Epithelial cell of prostate (primary cell): ENCODE results near the gene ZDHHC14.
"Not testable (repeated sequence)": the region's sequence is repeated elsewhere in the genome, so short reads cannot be mapped to it uniquely, and the experiment has no call there.

Experiments
- DNase-seq: peaks from one replicate; pipeline ENCODE4 v3.0.0-alpha.2; 2011; ENCODE audit warnings: low read depth, low spot score
- H3K27ac ChIP-seq: fragments of 450-650 bp; 2 replicates; pipeline ENCODE4 v1.5.1; 2017; ENCODE audit warnings: mild to moderate bottlenecking

Gene ZDHHC14

DNA sequence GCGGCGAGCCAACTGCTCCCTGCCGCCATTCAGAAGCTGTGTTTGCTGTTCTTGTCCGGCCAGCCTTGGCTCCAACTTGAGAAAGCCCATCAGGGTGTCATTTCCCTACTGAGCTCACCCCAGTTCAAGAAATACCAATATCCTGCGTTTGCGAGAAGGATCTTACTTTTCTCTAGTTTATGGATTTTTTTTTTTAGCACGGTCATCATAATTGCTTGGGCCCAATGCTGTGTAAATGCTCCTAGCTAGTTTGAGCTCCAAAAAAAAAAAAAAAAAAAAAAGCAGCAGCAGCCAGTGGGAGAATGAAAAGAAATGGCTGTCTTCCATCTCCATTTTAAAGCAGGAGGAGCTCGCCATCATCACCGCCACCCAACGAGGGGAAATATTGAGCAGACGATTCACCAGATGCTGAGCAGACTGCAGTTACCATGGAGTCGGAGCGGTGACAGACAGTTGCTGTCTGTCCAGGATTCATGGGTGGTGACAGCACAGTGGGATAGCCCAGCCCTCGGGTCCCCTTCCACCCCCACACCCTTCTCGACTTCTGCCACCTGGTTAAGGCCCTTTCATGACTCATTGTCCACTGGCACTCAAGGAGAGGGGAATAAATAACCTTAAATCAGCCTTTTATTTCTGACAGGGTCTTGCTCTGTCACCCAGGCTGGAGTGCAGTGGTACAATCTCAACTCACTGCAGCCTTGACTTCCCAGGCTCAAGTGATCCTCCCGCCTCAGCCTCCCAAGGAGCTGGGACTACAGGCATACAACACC lies 309.6 kb downstream of the ZDHHC14 start:
- no peak overlapping the region for H3K27ac ChIP-seq
- no peak for DNase-seq

DNA sequence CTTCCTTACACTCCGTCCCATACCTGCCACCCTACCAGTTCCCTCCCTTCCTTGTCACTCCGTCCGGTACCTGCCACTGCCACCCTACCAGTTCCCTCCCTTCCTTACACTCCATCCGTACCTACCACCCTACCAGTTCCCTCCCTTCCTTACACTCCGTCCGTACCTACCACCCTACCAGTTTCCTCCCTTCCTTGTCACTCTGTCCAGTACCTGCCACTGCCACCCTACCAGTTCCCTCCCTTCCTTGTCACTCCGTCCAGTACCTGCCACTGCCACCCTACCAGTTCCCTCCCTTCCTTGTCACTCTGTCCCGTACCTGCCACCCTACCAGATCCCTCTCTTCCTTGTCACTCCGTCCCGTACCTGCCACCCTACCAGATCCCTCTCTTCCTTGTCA lies 310.6 kb downstream of the ZDHHC14 start:
- not testable (repeated sequence) for H3K27ac ChIP-seq, DNase-seq

DNA sequence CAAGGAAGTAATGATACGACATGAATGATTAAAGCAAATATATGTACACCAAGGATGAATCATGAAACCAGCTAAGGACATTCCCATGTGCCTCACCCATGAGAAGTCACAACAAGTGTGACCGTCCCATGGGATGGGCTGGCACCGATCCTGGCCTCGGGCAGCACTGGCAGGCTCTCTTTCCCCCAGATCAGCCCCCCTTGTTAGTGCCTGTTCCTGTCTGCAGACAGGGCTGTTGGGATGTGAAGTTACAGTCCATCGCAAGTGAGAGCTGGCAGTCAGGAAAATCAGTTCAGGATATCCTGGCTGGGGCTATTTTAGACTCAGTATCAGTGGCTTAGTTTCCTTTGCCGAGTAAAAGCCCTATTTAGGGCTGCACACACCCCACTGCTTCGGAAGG lies 312.9 kb downstream of the ZDHHC14 start:
- DNase-seq, result no peak
- no peak overlapping the region for H3K27ac ChIP-seq

DNA sequence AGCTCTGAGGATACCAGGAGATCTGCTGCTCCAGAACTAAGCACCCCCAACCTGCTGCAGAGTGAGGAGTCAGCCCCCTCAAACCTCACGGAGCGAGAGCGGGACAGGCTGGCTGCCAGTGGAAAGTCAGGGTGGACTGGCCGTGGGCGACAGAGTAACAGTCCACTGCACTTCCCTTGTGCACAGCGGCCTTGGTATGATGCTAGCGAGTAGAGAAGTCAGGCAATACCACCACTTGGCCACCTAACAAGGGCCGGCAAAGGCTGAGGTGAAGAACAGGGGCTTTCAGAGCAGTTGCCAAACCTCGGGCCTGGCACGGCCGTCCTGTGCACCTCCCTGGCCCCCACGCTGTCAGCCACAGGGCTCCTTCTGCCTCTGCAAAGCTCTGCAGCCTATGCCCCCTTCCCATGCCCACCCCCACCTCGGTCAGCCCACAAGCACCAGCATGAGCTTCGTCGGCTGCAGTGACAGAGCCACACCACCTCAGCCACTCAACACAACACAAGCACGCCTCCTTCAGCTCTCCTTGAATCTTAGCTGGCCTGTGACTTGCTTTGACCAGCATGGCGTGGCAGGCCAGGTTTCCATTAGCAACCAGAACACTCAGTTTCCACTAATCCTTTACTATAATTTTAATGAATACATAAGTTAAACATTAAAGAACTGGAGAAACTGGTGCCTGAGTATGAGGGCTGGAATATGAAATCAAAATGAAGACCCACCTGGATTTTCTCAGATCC lies 314.5 kb downstream of the ZDHHC14 start:
- DNase-seq, result no peak
- no peak overlapping the region for H3K27ac ChIP-seq

DNA sequence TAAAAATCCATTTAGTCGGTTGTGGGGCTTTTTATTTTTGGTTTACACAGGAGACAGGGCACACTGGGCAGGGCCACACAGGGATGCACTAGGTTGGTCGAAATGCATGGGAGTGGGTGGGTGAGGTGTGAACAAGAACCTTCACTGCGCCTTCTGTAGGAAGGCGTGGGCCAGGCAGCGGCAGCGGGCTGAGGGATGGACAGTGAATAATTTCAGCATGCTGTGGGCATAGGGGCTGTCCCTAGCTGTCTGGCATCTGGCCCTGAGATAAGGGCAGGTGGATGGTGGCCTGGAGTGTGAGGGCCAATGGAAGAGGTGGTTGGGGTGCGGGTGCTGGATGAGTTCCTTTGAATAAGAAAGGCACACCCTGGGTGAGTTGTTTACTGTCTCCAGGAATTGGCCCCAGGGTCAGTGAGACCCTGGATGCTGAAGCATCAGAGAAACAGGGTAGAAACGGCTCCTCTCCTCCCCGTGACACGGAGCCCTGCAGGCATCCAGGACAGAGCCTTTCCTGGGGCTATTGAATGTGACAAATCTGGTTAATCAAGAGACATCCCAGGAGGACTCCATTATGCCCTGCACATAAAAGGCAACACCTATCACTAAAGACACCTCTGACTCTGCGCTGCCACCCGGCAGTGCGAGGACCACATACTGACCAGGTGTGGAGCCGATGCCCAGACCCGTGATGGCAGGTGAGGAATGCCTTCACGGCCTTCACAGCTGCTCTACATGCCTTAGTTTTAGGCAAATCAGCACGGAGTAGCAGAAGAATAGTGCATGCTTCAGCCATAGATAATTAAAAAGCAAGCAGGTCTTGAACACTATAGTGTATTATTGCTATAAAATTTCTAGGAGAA lies 319.0 kb downstream of the ZDHHC14 start:
- H3K27ac ChIP-seq, result no peak overlapping the region
- no peak for DNase-seq

DNA sequence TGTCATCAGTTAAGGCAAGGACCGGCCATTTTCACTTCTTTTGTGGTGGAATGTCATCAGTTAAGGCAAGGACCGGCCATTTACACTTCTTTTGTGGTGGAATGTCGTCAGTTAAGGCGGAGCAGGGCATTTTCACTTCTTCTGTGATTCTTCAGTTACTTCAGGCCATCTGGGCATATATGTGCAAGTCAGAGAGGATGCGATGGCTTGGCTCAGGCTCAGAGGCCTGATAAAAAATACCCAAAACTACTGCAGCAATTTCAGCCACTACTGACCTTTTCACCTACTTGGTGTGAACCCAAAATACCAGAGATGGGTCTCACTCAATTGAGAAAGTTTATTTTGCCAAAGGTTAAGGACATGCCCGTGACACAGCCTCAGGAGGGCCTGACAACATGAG lies 325.4 kb downstream of the ZDHHC14 start:
- H3K27ac ChIP-seq, DNase-seq: not testable (repeated sequence)

DNA sequence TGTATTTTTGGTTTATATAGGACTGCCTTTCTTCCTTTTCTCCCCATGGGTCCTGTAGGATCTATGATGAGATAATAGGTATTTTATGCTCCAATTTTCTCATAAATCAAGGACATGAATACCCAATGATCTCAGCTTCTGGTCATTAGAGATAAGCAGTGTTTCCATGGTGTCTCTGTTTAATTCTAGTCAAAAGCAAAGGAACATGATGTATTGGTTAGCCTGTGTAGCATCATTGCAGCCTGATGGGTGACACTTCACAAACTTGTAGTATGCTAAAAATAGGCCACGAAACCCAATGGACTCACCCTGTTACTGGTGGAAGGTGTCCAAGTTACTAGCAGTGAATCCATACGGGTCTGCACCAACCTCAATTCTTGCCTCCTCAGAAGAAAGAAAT lies 325.9 kb downstream of the ZDHHC14 start:
- H3K27ac ChIP-seq, result no peak overlapping the region
- no peak for DNase-seq

DNA sequence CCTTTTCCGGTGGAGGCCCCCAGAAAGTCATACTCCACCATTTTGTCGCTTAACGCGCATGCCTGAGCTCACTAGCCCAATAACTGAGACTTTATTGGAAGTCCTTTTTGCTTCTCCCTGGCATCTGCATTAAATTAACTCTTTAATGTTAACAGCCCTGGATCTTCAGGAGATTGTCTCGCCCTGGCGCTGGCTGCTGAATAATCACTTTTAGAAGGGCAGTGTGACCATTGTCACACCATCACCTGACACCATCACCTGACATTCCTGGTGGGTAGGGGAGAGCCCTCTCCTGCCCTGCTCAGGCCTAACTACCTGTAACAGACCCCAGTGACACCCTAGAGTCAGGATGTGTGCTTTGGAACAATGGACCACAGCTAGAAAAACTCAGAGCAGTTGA lies 326.6 kb downstream of the ZDHHC14 start:
- no peak for DNase-seq
- no peak overlapping the region for H3K27ac ChIP-seq

DNA sequence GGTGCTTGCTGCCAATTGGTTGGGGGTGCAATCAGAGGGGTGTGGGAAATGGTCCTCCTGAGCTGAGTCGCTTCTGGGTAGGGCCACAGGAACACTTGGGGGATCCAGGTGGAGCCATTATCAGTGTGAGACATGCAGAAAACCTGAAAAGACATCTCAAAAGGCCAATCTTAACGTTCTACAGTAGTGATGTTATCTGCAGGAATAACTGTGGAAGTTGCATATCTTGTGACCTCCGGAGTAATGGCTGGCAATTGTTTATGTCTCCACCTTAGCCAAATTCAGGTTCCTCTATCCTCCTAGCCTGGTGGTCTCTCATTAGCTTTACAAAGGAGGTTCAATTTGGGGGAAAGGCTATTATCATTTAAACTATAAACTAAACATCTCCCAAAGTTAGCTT lies 327.2 kb downstream of the ZDHHC14 start:
- DNase-seq, result no peak
- no peak overlapping the region for H3K27ac ChIP-seq

DNA sequence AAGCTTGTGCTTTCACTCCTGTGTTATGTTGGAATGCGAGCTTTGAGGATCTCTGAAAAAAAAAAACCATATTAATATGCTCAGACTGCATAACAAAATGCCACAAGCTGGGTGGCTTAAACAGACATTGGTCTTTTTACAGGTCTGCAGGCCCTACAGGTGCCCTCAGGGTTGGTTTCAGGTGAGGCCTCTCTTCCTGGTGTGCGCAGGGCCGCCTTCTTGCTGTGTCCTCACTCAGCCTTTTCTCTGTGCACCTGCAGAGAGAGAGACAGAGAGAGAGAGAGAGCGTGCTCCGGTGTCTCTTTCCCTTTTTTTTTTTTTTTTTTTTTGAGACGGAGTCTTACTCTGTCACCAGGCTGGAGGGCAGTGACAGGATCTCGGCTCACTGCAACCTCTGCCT lies 327.9 kb downstream of the ZDHHC14 start:
- DNase-seq, result no peak
- H3K27ac ChIP-seq, result no peak overlapping the region

DNA sequence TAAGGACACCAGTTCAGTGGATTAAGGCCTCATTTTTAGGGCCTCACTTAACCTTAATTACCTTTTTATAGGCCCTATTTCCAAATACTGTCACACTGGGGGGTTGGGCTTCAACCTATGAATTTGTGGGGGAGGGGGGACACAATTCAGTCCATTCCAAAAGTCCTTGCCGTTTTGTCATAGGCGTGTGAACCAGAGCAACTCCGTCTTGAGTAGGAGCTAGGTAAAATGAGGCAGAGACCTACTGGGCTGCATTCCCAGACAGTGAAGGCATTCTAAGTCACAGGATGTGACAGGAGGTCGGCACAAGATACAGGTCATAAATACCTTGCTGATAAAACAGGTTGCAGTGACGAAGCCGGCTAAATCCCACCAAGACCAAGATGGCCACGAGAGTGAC lies 328.6 kb downstream of the ZDHHC14 start:
- no peak for DNase-seq
- no peak overlapping the region for H3K27ac ChIP-seq

DNA sequence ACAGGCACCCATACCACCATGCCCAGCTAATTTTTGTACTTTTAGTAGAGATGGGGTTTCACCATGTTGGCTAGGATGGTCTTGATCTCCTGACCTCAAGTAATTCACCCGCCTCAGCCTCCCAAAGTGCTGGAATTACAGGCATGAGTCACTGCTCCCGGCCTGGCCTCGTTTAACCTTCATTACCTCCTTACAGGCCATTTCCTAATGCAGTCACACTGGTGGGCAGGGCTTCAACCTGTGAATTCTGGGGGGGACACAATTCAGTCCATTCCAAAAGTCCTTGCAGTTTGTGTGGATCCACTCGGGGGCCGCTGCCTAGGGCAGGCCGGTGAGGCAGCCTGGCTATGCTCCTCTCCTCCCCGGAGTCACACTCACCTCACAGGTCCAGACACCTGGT lies 329.6 kb downstream of the ZDHHC14 start:
- no peak for DNase-seq
- H3K27ac ChIP-seq, result no peak overlapping the region

DNA sequence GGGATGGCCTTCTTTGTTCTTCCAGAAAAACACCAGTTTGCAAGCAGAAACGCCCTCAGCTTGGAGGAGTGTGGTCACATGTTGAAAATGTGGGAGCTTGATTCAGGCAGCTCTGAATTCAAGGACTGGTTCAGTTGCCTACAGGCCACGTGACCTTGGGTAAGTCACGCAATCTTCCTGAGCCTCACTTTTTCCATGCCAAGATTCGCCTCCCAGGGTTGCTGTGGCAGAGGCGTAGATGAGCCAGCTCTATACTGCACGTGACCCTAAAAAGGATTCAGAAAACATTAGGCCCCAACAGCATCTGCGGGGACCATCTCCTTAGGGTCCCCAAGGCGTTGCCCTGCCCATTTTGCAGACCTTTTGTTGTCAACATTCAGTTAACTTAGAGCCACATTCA lies 330.1 kb downstream of the ZDHHC14 start:
- H3K27ac ChIP-seq, result no peak overlapping the region
- no peak for DNase-seq

DNA sequence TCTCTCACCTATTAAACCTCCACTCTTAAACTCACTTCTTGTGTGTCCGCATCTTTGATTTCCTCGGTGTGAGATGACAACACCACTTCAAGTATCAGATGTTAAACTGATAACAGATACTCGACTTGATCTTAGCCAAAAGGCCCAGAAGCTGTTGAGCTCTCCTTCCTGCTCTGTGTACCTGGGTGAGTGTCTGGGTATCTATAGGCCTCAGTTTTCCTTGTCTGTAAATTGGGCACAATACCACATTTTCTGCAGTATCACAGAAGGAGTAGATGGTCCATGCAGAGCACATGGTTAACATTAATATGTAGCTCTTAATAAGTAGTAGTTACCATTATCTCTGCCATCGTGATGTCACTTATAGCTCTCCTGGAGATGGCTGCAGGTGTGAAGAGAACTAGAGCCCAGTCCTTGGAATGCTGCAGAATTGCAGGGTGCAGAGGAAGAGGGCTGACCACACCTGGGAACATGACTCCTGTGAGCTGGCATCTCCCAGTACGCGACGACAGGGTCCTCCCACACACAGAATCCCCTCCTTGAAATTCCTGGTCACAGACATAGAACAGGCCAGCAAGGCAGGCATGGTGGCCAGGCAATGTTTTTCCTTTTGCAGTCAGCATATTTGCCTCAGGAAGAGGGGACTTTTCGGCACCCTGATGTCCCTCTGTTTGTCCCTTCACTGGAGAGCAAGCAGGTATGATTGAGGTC lies 331.8 kb downstream of the ZDHHC14 start:
- H3K27ac ChIP-seq, result no peak overlapping the region
- no peak for DNase-seq

DNA sequence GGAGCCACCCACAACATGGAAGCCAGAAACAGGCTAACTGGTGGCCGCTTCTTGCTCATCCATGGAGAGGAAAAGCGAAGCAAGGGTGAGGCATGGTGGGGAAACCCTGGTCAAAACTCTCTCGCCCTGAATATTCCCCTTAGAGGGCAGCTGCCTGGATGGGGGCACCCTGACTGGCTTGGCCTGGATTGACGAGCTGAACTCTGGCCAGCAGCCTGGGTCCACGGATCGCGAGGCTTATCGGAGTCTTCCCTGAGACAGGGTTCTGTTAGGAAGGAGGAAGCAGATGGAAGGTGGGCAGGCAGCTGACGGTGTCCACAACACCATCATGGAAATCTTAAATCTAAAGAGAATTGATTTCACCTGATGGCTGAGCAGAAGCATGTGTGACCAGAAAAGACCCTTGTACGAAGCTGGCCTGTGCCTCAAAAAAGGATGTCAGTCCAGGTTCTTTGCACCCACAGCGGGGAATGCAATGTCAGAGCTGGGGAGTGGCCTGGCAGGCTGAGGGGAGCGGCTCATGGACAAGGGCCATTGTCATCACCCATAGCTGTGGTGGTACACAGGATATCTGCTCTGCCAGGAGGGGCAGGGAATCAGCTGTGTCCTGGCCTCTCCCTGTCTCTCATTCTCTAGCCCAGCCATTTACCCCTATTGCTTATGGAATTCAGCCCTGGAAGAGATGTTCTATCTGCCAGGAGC lies 332.6 kb downstream of the ZDHHC14 start:
- no peak for DNase-seq
- no peak overlapping the region for H3K27ac ChIP-seq

DNA sequence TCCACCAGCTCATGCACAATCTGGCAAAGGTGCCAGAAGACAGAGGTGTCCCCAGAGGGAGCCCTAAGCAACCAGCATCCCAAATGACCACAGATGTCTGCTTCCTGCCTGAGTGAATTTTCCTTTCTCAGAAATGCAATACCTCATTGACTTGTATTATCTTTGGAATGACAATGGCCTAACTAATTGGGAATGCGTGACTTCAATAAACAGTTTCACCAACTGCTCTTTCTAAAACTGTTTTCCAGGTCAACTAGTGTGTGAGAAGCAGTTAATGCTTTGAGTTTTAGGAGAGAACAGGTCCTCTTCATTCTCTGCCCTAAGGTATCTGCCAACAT lies 333.1 kb downstream of the ZDHHC14 start:
- no peak overlapping the region for H3K27ac ChIP-seq
- no peak for DNase-seq

DNA sequence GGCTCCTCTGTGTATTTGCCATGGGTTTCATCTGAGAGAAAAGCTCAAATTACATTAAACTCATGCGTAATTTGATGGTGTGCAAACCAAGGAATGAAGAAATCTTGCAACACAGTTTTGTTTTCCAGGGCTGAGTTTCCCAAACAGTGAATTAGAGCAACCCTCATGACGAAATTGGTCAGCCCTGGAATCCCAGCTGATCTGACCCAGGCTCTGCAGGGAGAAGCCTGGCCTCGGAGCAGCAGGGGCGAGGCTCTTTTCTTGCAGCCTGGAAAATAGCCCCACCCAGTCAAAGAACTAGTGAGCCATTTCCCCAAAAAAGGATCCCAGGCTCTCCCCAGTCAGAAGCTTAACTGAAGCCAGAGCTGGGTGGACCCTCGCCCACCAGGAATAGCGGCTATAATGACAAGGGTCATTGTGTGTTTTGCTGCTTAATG lies 334.8 kb downstream of the ZDHHC14 start:
- H3K27ac ChIP-seq, result no peak overlapping the region
- DNase-seq, result no peak

DNA sequence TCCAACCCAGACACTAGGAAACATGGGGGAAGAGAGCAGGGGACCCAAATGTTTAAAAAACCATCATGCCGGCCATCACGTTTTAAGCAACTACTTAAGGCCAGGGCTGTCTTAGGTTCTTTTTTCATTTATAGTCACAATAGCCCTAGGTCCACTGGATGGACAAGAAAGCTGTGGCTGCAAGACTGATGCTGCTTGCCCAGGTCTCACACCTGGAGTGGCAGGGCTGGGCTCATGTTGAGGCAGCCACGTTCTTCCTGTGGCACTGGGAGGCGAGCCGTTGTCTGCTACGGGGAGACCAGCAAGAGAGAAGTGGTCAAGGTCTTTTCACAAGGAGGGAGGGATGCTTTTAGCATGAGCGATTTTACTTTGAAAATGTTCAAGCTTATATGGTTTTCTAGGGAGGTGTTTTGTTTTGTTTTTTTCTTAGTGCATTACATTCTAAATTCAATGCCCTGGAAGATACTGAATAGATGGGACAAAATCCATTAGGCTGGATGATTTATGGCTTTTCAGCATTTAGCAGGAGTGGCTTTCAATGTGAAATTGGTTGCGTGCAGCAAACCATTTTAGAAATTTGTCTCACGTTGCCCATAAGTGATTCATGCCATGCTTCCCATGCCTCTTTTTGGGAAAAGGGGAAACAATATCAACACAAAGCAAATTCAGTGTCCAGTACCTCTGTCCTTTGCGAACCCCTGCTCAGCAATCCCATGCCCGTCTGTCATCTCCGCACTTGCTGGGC lies 335.4 kb downstream of the ZDHHC14 start:
- no peak for DNase-seq
- no peak overlapping the region for H3K27ac ChIP-seq

DNA sequence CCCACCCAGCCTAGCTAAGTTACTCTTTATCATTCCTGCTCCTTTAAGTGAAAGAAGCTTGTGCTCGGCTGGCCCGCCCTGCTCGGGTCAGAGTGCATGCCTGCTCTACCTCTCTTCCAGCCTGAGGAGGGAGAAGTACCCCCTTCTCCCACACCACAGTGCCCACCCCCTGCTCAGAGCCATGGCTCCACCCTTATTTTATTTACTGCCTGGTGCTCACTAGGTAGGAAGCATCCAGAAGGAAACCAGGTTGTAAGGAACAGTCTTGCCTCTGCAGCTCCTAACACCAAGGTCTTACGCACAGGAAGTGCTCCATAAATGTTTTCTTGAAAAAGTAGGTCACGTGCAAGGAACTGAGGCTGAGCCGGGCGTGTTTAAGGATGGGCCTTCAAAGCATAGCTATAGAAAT lies 336.4 kb downstream of the ZDHHC14 start:
- no peak for DNase-seq
- no peak overlapping the region for H3K27ac ChIP-seq
